GM19238 (cell line): ENCODE data around the gene THBD.

Experiments
- DNase-seq: peaks from one replicate; pipeline ENCODE4 v3.0.0; 2011; ENCODE audit warnings: low spot score; ENCODE audit not compliant: insufficient read length

The THBD gene

DNA sequence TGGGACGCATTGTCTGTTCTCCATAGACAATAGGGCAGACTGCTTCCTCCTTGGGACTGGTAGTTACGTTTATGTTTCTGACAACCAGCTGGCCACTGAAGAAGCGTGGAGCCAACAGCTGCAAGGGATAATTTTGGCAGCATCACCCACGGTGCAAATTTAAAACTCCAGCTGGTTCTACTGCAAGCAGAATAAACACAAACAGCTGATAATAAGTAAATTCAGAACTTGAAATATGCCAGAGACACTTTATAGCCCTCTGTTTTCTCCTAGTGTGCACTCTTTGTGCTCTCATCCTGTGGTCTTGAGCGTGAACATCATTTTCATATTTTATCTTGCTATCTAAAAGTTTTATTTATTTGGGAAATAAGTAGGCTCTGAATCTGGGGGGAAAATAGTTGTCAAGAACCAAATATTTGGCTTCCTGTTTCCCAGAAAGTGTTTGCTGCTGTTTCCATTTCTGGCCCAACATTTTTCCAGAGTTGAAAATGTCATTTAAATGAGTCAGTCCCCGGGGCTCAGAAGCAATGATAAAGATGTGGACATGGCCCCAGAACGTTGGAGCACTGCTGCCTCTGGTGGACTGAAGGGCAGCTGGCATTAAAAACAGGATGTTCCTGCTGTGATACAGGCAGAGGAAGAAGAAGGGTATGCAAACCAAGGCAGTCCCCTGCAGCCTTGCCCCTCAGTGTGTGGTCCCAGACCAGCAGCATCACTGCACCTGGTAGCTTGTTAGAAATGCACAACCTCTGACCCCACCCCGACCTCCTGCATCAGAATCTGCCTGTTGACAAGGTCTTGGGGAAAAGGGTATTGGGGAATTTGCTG, 12.5 kb upstream of the THBD start:
- no peak for DNase-seq

DNA sequence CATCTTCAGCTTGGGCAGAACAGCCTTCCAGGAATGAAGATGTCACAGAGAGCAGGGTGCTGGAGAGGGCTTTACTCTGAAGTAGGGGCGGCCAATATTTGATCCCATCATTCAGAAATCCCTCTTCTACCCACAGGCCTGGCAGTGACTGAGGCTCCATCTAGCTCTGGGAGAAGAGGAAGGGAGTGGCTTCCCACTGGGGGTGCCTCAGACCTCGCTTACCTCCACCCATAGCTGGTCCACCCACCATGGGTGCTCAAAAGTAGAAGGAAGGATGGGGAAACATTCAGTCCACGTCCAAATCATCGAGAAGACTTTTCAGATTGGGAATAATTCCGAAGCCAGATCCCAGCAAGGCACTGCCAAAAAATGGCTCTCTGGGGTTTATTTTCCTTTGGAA, 11.8 kb upstream of the THBD start:
- no peak for DNase-seq

DNA sequence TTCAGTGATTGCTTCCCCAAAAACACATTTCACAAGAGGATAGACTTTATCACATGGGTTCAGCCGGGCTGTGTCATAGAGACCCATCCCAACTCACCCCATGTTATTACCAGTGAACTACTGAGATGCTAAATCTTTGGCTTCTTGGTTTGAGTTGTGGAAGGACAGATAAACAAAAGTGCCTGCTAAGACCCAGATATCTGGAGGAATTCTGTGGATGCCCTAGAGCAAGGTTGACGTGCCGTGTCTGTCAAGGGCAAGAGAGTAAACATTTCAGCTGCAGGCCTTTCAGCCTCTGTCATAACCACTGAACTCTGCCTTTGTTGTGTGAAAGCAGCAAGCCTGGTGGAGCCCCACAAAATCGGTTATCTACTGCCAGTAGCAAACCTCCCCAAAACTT, 11.2 kb upstream of the THBD start:
- no peak for DNase-seq

DNA sequence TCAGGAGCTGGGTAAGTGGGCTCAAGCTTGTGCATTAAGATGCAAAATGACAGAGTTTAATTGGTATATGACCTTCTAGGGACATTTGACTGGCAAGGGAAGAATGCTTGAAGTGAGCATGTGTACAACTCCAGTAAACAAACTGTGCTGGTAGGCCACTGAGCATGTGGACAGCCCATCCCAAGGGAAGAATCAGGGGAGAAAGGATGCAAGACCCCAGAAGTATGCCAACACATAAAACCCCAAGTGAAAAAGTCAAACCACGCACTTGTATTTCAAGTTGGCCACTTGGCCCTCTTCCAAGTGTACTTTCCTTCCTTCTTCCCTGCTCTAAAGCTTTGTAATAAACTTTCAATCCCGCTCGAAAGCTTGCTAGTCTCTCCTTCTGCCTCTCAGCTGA, 10.4 kb upstream of the THBD start:
- DNase-seq, result no peak

DNA sequence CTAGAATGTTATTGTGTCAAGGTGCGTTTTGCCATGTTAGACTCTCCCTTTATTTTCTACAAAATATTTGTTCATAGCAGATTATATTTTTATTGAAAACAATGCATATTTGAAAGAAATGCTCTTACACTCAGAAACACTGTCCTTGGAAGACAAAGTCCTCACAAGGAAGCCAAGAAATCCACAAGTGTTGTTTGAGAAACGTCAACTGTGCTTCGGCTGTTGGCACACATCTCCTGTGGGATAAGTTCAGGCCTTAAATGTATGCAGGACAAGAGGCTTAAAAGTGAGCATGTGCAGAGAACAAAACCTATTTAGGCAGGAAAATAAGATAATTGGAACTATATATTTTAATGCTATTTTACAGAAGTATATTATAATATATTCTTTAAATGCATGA, 9.5 kb upstream of the THBD start:
- no peak for DNase-seq

DNA sequence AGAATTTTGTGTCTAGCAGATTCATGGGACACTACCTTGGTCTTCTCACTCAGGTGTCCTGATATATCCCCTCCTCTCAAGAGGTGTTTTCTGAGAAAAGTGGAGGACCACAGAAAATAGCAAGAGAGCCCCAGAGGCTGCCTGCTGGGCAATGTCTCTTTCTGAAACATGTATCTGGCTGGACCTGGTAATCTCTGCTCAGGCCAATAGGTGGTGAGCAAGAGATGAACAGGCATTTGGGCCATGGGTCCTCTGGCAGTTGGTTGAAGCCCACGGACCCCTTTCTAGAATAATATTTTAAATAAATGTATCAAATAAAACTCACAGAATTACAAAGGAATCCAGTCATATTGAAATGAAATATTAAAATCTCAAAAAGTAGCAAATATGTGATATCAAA, 8.8 kb upstream of the THBD start:
- no peak for DNase-seq

DNA sequence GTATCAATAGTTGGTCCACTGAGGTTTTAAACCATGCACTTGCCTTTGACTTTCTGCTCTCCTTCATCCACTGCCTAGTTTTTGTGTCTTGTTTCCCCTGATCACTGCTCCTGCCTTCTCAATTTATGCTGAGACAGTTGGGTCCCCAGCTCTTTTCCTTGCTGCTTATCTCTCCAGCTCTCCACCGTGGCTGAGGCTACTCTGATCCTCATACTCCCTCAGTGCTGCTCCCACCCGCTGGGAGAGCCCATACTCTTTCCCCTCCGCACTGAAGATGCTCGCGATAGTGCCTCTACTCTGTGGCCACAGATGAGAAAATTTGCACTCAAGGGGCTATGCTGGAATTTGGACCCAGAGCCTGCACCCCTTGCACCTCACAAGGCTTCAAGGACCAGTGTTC, 3.4 kb upstream of the THBD start:
- DNase-seq, result no peak

DNA sequence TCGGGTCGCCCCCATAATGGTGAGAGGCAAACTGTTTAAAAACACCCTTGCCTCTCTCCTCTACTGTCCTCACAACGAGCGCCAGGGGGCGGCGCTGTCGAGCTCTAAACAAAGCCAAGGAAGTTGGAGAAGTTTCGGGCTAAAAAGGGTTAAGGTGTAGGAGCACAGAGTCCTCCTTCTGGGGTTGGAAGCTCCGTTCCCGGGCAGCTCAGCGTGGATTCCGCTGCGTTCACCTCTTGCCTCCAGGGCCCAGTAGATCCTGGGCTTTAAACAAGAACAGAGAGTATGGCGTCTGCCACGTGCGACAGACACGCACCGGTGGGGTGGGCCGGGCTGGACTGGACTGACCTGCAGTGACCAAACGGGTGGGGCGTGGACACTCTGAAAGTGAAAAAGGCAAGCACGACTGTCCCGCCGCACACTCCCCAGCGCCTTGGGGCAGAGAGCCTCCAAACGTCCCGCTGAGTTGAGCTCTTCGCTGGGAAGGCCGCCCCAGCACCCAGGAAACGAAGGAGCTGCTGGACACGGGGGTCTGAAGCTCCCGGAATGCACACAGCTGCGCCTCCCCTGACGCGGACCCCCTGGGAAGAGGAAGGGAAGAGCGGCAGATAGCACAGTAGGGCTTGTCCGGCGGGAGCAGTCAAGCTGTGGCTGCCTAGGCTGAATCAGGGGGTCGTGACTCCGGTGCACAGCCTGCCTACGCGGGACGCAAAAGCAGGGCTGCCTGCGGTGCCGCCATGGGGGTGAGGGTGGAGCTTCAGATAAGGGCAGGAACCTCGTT, 1.6 kb upstream of the THBD start:
- DNase-seq, result no peak

DNA sequence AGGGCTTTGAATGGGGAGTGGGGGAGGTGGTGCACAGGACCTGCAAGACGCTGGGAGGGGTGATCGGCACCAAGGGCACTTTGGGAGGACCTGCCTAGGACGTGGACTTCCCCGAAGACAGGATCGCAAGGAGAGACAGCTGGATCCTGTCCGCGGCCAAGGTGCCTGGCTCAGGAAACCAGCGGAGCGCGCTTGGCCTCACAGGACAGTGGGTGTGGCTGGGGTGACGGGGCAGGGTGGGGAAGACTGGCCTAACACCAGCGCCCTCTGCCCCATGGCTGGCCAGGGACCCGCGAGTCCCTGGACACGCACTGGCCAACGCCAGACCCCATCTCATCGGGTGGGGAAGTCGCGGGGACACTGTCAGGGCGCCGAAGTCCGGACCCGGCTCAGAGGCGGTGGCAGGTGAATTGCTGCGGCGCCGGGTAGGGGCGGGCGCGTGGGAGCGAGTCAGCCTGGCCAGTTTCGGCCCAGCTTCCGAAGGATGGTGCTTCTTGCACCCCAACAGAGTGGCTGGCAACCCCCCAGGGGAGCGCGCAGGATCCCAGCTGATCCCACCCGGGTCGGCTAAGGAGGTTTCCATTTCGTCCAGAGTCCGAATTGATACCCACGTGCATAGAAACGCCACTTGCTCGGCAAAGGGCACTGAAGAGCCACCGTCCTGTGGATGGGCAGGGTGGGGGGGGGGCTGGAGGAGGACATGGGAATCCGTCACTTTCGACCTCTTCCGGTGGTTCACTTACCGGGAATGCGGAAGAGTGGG, 785 bp upstream of the THBD start:
- DNase-seq, result no peak

DNA sequence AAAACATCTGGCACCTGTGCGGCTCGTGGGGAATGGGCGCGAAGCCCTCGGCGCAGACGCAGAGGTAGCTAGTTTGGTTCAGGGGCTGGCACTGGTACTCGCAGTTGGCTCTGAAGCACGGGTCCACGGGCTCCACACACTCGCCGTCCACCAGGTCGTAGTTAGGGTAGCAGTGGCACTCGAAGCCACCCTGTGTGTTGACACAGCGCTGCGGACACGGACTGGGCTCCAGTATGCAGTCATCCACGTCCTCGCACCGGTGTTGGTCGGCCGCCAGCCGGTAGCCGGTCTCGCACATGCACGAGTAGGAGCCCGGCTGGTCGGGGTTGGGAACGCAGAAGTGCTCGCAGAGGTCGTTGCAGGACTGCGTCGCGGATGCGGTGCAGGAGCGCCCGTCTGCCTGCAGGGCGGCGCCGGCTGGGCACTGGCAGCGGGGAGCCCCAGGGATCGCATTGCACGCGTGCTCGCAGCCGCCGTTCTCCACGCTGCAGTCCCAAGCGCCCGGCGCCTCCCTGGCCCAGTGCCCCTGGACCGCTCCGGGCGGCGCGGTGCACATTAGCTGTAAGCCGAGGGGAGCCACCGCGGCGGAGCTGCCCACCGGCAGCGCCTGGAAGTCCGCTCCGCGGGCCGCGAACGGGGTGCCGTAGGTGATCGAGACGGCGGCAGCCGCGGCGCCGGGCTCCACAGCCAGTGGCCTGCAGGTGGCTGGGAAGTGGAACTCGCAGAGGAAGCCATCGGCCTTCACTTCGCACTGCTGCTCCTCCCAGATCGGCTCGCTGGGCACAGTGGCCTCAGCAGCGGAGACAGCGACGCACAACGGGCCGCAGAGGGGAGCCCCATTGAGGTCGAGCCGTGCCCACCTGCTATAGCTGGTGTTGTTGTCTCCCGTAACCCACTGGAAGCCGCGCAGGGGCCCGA, 930 bp downstream of the THBD start:
- DNase-seq, result no peak

DNA sequence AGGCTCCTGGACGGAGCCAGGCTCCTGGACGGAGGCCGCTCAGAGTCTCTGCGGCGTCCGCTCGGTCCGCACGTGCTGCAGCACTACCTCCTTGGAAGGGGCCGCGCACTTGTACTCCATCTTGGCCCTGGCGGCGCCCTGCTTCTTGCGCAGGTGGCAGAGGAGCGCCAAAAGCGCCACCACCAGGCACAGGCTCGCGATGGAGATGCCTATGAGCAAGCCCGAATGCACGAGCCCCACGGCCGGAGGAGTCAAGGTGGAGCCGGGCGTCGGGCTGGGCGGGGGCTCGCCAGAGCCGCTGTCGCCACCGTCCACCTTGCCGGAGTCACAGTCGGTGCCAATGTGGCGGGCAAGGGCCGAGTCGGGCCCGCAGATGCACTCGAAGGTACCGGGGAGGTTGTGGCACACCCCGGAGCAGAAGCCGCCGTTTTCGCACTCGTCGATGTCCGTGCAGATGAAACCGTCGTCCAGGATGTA, 1.7 kb downstream of the THBD start:
- DNase-seq, result no peak

DNA sequence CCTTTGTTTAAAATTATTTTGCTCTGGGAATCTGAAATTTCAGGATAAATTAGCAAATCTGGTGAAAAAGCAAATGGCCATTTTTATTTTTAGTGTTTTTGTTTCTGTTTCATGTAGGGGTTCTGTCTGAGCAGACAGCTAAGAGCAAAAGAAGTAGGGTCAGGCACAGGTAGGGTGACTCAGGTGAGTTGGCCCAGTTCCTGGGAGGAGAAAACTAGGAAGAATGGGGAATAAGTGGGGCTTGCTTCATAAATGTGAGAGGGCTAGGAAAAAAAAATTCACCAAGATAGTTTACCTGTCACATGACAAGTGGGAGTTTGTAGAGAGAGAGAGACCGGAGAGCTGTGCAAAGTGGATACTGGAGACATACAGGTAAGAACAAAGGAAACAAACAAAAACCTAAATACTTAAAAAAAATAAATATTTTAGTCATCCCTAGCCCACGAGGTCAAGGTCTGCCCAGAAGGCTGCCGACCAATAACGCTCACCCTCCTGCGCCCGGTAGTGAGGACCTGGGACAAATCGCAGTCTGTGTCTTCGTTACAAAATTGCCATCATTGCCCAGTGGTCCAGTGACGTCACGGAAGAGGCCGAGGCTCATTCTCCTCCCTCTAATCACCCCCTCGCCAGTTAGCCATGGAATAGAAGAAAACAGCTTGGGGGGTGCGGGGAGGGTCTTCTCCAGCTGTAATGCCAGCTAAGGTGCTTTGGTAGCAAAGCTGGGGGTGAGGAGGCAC, 2.3 kb downstream of the THBD start:
- no peak for DNase-seq

DNA sequence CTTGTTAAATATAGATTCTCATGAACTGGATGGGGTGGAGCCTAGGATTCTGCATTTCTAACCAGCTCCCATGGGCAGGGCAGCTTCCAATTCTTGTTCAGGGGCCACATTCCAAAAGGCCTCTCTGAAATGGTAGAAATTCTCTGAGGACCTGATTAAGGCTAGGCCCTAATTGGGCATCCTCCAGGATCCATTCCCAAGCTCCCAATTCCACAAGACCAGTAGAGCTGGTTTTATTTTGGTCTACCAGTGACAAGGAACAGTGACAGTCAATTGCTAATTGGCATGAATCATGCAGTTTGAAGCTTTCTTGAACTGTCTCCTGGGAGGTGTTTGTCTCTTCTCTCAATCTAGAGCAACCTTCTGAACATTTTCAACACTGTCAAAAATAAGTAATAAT, 3.0 kb downstream of the THBD start:
- no peak for DNase-seq

DNA sequence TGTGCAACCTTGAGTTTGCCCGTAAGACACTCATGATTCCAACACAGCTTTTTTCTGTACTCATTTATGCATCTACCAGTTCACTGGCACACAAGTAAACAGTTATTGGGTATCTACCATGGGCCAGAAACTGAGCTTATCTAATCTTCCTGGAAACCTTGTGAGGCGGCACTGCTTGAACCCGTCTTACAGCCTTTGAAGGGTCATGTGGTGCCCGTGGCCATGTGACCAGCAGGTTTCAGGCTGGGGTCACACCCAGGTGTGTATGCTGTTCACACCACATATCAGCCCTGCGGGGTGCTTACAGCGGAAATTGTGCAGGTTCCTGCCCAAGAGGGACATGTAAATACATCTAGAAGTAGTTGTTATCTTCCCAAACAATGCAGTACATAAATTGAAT, 6.1 kb downstream of the THBD start:
- no peak for DNase-seq

DNA sequence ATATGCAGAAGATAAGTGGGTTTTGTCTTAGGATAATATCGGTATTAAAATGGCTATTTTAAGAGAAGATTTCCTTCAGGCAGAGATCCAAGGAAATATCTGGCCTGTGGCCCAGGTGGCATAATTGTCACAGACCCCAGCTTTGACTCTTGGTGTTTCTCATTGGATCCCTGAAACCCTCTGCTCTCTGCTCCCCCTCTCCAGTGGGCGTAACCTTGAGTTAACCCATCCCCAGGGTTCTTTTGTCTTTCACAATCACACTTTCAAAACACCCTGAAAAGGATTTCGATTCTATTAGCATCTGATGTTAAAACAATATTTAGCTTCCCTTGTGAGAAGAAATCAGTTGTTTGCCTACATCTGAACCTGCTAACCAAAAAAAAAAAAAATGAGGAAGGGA, 7.2 kb downstream of the THBD start:
- no peak for DNase-seq

DNA sequence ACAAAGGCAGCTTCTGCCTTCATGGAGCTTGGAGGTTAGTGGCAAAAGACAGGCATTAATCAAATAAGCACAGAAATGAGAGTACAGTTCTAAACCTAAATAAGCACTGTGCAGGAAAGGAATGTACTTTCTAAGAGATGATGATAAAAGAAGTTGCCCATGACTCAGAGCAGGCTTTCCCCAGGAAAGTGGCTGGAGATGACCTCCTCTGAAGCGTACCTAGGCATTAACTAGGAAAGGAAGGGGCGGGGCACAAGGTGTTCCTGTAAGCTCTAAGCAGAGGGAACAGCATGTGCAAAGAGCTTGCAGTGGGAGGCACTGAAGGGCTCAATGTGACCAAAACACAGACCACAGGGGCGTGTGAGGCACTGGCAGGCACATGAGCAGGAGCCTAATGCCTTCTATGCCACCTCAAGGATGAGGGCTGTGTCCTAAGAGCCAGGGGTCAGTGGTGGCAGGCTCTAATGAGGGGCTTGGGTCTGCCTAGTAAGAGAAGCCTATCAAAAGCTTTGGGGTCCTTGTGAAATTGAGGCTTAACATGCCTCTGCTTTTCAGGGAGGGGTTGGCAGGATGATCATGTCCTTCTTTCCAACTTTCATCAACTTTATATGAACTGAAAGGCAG, 9.5 kb downstream of the THBD start:
- DNase-seq, result no peak

DNA sequence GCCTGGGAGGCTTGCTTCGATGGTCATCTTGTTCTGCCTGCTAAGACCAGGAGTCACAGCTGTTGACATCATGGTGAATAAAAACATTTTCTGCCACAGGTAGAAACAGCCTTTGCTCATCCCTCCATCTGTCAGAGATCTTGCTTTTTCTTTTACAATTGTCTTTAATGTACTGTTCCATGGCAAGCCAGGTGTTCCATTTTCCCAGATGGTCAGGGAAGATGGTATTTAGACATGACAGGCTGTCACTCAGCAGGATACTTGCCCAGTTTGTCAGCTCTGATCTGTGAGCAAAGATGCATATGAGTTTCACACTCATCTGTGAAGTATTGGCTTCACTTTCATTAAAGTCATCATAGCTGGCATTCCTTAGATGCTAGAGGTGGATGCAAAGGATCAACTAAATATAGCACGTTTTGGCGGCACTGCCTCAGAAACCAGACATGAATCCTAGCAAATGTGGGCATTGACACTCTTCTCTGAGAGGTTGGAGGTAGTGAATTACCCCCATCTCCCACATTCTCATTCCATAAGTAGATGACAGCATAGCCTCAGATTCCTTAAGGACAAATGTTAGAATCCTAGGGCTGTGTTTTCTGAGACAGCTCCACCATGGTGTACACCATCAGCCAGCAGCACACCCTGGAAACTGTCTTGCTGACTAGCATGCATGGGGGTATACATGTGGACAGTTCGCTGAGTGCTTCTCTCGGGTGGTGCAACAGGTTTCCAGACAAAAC, 10.2 kb downstream of the THBD start:
- no peak for DNase-seq

DNA sequence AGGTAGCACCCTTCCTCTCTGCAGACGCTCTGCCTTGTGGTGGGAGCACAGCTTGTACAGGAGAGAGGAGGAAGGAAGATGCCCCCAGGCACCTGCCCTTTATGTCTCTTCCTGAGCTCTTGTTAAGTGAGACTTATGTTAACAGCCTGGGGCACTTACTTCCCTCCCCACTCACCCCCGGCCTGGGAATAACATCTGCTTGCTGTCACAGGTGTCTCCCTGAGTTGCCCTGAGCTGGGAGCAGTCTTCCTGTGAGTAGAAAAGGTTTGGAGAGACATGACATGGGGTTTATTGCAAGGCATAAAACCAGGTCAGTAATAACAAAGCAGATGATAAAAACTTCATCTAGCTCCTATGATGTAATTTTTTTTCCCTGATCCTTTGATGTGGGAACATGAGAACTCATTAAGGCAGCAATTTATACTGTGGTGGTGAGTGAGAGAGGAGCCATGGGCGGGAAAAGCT, 12.4 kb downstream of the THBD start:
- DNase-seq, result no peak

DNA sequence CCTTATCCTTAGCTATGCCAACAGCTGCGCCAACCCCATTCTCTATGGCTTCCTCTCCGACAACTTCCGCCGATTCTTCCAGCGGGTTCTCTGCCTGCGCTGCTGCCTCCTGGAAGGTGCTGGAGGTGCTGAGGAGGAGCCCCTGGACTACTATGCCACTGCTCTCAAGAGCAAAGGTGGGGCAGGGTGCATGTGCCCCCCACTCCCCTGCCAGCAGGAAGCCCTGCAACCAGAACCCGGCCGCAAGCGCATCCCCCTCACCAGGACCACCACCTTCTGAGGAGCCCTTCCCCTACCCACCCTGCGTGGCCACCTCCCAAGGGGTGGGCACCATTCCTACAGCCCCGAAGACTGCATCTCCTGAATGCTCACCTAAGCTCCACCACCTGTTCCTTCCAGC, 13.1 kb downstream of the THBD start:
- no peak for DNase-seq
